Skeletal muscle satellite cell (primary cell): Measurements from ENCODE around the gene GRK5.
"Not testable (repeated sequence)": the region's sequence is repeated elsewhere in the genome, so short reads cannot be mapped to it uniquely, and the experiment has no call there.

Source experiments
- H3K27me3 ChIP-seq: 2 replicates; pipeline ENCODE4 v1.7.0; 2013; ENCODE audit warnings: low read length; ENCODE audit not compliant: control insufficient read depth, insufficient read depth
- H3K36me3 ChIP-seq: 2 replicates; pipeline ENCODE4 v1.7.0; 2013; ENCODE audit warnings: mild to moderate bottlenecking, control low read depth, low read length; ENCODE audit not compliant: insufficient read depth
- H3K4me1 ChIP-seq: 2 replicates; pipeline ENCODE4 v1.7.0; 2013; ENCODE audit warnings: low read length; ENCODE audit not compliant: control insufficient read depth, insufficient read depth
- H3K4me2 ChIP-seq: 2 replicates; pipeline ENCODE4 v1.7.0; 2013; ENCODE audit warnings: mild to moderate bottlenecking, low read length
- H3K4me3 ChIP-seq: 2 replicates; pipeline ENCODE4 v1.7.0; 2013; ENCODE audit warnings: low read length
- H3K9ac ChIP-seq: 2 replicates; pipeline ENCODE4 v1.7.0; 2013; ENCODE audit warnings: mild to moderate bottlenecking, low read depth, low read length, moderate library complexity
- H3K9me3 ChIP-seq: replicated peaks from 2 replicates; pipeline ENCODE4 v1.7.0; 2013; ENCODE audit warnings: mild to moderate bottlenecking, control low read depth, low read length

The GRK5 gene

GRCh38 chr10:119270762-119271366 is 63.5 kb downstream of the GRK5 start:
- Histone ChIP-seq H3K4me1 (peaks cover 24% of the 10 kb centered on the region), H3K4me3 (no peak overlapping the region), H3K9ac (no peak overlapping the region), H3K4me2 (peak overlapping the region; percentile 28), H3K27me3 (no peaks in the 10 kb centered on the region), H3K36me3 (no peaks in the 10 kb centered on the region), H3K9me3 (no peaks in the 10 kb centered on the region)

- not testable (repeated sequence) for H3K4me3 ChIP-seq, H3K36me3 ChIP-seq, H3K27me3 ChIP-seq, H3K4me2 ChIP-seq, H3K9ac ChIP-seq, H3K9me3 ChIP-seq
- H3K4me1 ChIP-seq = peaks cover 25% of the 10 kb centered on the region
These were observed 65.0 kb downstream of the GRK5 start for GRCh38 chr10:119272338-119272734.

GRCh38 chr10:119272736-119273135 is 65.4 kb downstream of the GRK5 start:
- Histone ChIP-seq H3K4me1 (peaks cover 25% of the 10 kb centered on the region), H3K36me3 (no peaks in the 10 kb centered on the region), H3K9me3 (no peaks in the 10 kb centered on the region), H3K4me3 (no peak overlapping the region), H3K4me2 (no peak overlapping the region), H3K9ac (no peak overlapping the region), H3K27me3 (no peaks in the 10 kb centered on the region)

- Histone ChIP-seq H3K9me3 (no peaks in the 10 kb centered on the region), H3K27me3 (peaks cover 5% of the 10 kb centered on the region), H3K4me1 (peaks cover 25% of the 10 kb centered on the region), H3K9ac (no peak overlapping the region), H3K4me3 (no peak overlapping the region), H3K36me3 (no peaks in the 10 kb centered on the region), H3K4me2 (no peak overlapping the region)
These were observed 66.0 kb downstream of the GRK5 start for GRCh38 chr10:119273413-119273812.

DNA sequence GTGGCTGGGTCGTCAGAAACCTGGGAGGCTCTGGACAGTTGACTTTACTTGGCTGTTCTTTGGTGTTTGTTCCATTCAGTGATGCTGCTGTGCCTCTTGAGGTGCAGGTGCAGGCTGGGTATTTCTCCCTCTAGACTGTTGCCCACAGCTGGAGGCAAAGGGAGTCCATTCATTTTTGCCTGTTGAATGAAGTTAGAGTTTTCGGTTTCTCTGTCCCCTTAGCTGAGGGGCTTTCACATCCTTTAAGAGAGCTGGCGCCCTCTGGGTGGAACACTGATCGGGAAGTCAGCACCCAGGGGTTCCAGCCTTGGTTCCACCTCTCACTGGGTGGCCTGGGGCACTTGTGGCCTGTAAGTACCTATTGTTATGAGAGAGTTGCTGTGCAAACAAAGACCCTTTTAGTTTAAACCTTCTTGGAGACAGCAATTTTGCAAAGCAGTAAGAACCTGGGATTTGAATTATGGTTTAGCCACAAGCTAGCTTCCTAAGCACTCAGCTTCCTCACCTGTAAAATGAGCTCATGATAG is 67.2 kb downstream of the GRK5 start:
- Histone ChIP-seq H3K4me2 (no peak overlapping the region), H3K36me3 (no peaks in the 10 kb centered on the region), H3K4me3 (no peak overlapping the region), H3K27me3 (peaks cover 8% of the 10 kb centered on the region), H3K9me3 (no peaks in the 10 kb centered on the region), H3K9ac (no peak overlapping the region), H3K4me1 (peaks cover 25% of the 10 kb centered on the region)

DNA sequence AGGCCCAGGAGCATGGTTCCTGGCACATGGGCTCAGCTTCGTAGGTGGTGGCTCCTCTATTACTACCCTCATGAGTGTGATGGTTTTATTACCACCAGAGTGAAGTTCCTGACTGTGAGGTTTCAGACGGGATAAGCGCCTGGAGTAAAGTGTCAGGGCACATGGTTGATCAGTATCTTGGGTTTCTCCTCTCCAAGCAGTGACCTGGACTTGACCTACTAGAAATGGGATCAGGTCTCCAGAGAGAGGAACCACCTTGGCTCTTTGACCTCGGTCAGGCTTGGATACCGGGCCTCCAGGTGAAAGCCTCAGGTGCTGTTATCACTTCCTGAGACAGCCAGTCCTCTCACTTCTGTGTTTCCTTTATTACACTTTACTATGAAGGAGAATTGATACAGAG is 67.7 kb downstream of the GRK5 start:
- H3K9me3 ChIP-seq = no peaks in the 10 kb centered on the region
- H3K4me3 ChIP-seq = no peak overlapping the region
- H3K27me3 ChIP-seq = peaks cover 8% of the 10 kb centered on the region
- no peaks in the 10 kb centered on the region for H3K36me3 ChIP-seq
- peaks cover 25% of the 10 kb centered on the region for H3K4me1 ChIP-seq
- peak overlapping the region; percentile 74 for H3K4me2 ChIP-seq
- H3K9ac ChIP-seq = no peak overlapping the region

- not testable (repeated sequence) for H3K4me2 ChIP-seq, H3K36me3 ChIP-seq, H3K27me3 ChIP-seq, H3K9ac ChIP-seq, H3K9me3 ChIP-seq, H3K4me3 ChIP-seq
- peaks cover 27% of the 10 kb centered on the region for H3K4me1 ChIP-seq
These were observed 68.8 kb downstream of the GRK5 start for GRCh38 chr10:119276194-119276593.

DNA sequence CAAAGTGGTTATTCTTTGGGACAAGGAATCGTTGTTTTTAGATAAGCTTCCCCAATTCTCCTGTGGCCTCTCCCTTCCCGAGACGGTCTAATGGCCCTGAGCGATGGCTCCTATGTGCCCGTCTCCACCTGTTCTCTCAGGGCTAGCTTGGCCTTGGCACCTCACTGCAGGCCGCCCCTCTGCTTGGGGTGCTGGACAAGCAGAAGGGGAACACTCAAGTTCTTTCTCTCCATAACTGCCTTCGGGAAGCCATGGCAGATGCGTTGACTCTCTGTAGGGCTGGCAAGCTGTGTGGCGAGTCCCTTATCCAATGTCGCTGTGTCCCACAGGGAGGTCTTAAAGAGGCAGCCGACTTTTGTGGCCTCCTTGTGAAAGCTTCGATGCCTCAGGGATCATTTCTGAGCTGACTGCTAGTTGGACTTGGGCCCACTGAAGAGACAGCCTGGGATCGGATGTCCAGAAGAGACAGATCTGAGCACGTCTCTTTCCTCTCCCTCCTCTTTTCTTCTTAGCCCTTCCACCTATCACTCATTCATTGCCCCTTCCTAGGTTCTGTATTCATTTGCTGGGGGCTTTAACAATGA is 70.8 kb downstream of the GRK5 start:
- Histone ChIP-seq H3K4me3 (no peak overlapping the region), H3K4me2 (no peak overlapping the region)

GRCh38 chr10:119279441-119279840 is 72.1 kb downstream of the GRK5 start:
- Histone ChIP-seq H3K4me1 (peaks cover 25% of the 10 kb centered on the region), H3K9ac (no peak overlapping the region), H3K4me2 (no peak overlapping the region), H3K27me3 (peaks cover 8% of the 10 kb centered on the region), H3K4me3 (no peak overlapping the region), H3K9me3 (no peaks in the 10 kb centered on the region), H3K36me3 (no peaks in the 10 kb centered on the region)

More for the DNA sequence above, 70.8 kb downstream of the GRK5 start:
- no peaks in the 10 kb centered on the region for H3K9me3 ChIP-seq
- no peak overlapping the region for H3K9ac ChIP-seq
- peaks cover 8% of the 10 kb centered on the region for H3K27me3 ChIP-seq
- H3K36me3 ChIP-seq = no peaks in the 10 kb centered on the region
- H3K4me1 ChIP-seq = peaks cover 25% of the 10 kb centered on the region

- no peak overlapping the region for H3K4me3 ChIP-seq
- no peak overlapping the region for H3K9ac ChIP-seq
- peaks cover 13% of the 10 kb centered on the region for H3K4me1 ChIP-seq
These were observed 74.3 kb downstream of the GRK5 start for GRCh38 chr10:119281581-119282071.

DNA sequence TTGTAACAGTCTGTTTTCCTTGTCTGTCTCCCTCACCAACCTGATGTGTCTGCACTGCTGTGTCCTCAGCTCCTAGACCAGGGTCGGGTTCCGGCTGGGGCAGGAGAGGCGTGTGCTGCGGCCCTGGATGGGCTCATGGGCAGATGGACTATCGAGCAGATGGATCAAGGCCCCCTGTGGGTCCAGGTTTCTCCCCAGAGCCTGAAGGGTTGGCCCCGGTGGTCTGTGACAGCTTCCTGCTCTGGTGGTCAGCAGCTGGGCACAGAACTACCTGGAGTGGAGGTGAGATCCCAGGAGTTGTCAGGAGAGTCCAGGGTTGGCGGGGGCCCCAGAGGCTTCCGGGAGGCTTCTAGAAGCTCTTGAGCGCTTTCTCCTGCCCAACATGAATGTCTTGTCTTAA is 75.1 kb downstream of the GRK5 start:
- Histone ChIP-seq H3K4me1 (peaks cover 13% of the 10 kb centered on the region), H3K4me2 (no peak overlapping the region), H3K27me3 (peaks cover 8% of the 10 kb centered on the region), H3K36me3 (no peaks in the 10 kb centered on the region), H3K9ac (no peak overlapping the region), H3K9me3 (no peaks in the 10 kb centered on the region), H3K4me3 (no peak overlapping the region)

More at GRCh38 chr10:119281581-119282071, 74.3 kb downstream of the GRK5 start:
- no peaks in the 10 kb centered on the region for H3K36me3 ChIP-seq
- no peaks in the 10 kb centered on the region for H3K9me3 ChIP-seq
- H3K27me3 ChIP-seq = peaks cover 8% of the 10 kb centered on the region
- peak overlapping the region; percentile 5 for H3K4me2 ChIP-seq

GRCh38 chr10:119283387-119283786 is 76.0 kb downstream of the GRK5 start:
- Histone ChIP-seq H3K4me1 (peaks cover 13% of the 10 kb centered on the region), H3K4me2 (no peak overlapping the region), H3K9me3 (no peaks in the 10 kb centered on the region), H3K36me3 (no peaks in the 10 kb centered on the region), H3K9ac (no peak overlapping the region), H3K27me3 (peaks cover 3% of the 10 kb centered on the region), H3K4me3 (no peak overlapping the region)
